Coronary artery (tissue), 2 donors: Measurements from ENCODE around the gene TLR1.
A peak's percentile ranks its signal among the peaks of the same experiment; 100 is the strongest.
"Not testable (repeated sequence)": the region's sequence is repeated elsewhere in the genome, so short reads cannot be mapped to it uniquely, and the experiment has no call there.

Source experiments
- DNase-seq: peaks from one replicate; pipeline ENCODE4 v3.0.0-alpha.2; 2017; ENCODE audit warnings: low spot score
- H3K27ac ChIP-seq, 2 donors: fragments of 200-600 bp; sonication (generic); one replicate each; pipeline ENCODE4 v1.5.1; 2016 to 2019
- H3K4me3 ChIP-seq: fragments of 200-600 bp; sonication (generic); 2 replicates; pipeline ENCODE4 v1.5.1; 2016; ENCODE audit warnings: mild to moderate bottlenecking, moderate library complexity
- TF ChIP-seq, protein P1 (sequence below): fragments of 200-600 bp; sonication (generic); IDR thresholded peaks from one replicate; pipeline ENCODE4 v1.5.1; 2019; ENCODE audit warnings: antibody characterized with exemption

Gene TLR1

DNA sequence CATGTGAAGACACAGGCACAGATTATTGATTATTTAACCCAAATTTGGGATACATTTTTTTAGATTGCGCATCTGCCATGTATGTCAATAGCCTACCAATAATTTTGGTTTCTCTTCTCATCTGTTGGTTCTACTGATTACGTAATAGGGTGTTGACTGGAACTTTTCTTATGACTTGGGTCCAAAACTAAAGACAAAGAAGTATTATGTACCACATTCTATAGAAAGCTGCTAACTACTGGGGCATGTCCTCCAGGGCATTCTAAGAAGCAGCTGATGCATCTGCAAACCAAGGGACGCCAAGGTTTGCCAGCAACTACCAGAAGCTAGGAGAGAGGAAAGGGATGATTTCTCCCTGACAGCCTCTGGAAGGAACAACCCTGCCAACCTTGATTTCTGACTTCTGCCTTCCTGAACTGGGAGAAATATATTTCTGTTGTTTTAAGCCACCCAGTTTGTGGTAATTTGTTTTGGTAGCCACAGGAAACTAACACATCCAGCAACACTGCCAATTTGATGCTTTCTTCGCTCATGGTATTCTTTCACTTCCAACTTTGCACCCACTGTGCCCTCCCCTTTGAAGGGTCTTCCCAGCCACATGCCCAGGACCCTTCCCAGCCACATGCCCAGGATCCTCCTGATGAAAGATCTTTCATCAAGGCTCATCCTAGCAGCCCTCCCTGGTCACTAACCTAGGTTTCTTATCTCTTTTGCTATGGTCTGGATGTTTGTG, 15.9 kb upstream of the TLR1 start:
- no peak overlapping the region for H3K4me3 ChIP-seq
- no peak for DNase-seq
- no peak overlapping the region for H3K27ac ChIP-seq
- TF ChIP-seq, protein P1, sequence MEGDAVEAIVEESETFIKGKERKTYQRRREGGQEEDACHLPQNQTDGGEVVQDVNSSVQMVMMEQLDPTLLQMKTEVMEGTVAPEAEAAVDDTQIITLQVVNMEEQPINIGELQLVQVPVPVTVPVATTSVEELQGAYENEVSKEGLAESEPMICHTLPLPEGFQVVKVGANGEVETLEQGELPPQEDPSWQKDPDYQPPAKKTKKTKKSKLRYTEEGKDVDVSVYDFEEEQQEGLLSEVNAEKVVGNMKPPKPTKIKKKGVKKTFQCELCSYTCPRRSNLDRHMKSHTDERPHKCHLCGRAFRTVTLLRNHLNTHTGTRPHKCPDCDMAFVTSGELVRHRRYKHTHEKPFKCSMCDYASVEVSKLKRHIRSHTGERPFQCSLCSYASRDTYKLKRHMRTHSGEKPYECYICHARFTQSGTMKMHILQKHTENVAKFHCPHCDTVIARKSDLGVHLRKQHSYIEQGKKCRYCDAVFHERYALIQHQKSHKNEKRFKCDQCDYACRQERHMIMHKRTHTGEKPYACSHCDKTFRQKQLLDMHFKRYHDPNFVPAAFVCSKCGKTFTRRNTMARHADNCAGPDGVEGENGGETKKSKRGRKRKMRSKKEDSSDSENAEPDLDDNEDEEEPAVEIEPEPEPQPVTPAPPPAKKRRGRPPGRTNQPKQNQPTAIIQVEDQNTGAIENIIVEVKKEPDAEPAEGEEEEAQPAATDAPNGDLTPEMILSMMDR, result no peak

DNA sequence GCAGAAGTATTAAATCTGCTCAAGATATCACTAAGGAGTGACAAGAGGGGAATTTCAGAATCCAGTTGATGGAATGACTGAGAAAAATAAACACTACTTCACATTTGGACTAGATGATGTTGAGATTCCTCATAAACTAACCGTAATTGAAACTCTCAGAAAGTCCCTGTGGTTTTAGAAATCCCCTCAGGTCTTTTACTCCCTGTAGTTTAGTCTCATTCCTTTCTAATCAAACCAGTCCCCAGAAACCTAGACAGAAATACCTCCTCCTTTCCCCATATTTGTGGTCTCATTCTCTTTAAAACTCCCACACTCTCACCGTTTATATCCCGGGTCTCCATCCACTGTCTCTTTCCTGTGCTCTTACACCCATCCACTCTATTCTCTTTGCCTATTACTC, 15.0 kb upstream of the TLR1 start:
- no peak overlapping the region for H3K27ac ChIP-seq
- DNase-seq, result no peak
- TF ChIP-seq, protein P1, result no peak
- H3K4me3 ChIP-seq, result no peak overlapping the region

DNA sequence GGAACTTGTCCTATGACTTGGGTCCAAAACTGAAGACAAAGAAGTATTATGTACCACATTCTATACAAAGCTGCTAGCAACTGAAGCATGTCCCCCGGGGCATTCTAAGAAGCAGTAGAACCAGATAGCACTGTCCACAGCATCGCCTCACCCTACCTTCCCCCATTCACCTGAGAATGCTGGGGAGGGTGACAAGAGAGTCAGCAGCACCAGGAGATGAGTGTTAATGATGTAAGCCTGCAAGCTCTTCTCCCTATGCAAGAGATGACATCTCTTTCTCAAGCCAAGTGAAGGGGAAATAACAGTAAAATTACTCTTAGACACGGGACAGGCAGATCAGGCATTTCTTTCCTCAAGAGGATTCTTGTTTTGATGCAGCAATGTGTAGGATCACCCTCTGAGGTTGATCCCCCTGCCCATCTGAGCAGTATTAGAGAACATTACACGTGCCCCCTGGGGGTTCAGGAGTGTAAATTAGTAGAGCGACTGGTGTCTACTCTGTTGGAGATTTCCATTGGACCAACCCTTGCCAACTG, 13.9 kb upstream of the TLR1 start:
- TF ChIP-seq, protein P1, result no peak
- DNase-seq, result no peak
- Histone ChIP-seq H3K27ac (no peak overlapping the region), H3K4me3 (no peak overlapping the region)

DNA sequence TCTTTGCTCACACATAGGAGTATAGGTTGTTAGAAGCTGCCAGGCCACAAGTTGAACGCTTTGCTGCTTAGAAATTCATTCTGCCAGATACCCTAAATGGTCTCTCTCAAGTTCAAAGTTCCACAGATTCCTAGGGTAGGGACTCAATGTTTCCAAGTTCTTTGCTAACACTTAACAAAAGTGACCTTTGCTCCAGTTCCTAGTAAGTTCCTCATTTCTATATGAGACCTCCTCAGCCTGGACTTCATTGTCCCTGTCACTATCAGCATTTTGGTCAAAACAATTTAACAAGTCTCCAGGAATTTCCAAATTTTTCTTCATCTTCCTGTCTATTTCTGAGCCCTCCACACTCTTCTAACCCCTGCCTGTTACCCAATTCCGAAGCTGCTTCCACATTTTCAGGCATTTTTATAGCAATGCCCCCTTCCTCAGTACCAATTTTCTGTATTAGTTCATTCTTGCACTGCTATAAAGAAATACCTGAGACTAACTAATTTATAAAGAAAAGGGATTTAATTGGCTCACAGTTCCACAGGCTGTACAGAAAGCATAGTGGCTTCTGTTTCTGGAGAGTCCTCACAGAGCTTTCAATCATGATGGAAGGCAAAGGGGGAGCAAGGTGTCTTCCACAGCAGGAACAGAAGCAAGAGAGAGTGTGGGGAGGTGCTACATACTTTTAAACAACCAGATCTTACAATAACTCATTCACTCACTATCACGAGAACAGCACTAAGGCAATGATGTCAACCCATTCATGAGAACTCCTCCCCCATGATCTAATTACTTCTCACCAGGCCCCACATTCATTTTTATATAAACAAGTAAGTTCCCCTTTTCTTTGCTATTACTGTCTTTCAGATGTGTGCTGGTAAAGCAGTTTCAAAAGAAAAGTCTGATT, 11.5 kb upstream of the TLR1 start:
- Histone ChIP-seq H3K27ac (peak overlapping the region in 1 of 2 donors; percentile 46), H3K4me3 (no peak overlapping the region)
- TF ChIP-seq, protein P1, result no peak
- no peak for DNase-seq

DNA sequence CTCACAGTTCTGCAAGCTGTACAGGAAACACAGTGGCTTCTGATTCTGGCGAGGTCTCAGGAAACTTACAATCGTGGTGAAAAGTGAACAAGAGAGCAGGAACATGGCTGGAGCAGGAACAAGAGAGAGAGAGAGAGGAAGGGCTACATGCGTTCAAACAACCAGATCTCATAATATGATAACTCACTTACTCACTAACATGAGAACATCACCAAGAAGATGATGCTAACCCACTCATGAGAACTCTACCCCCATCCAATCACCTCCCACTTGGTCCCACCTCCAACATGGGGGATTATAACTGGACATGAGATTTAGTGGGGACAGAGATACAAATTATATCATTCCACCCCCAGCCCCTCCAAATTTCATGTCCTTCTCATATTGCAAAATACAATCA, 9.8 kb upstream of the TLR1 start:
- Histone ChIP-seq H3K4me3 (no peak overlapping the region), H3K27ac (peak overlapping the region in 1 of 2 donors; percentile 56)
- DNase-seq, result no peak
- TF ChIP-seq, protein P1, result no peak

DNA sequence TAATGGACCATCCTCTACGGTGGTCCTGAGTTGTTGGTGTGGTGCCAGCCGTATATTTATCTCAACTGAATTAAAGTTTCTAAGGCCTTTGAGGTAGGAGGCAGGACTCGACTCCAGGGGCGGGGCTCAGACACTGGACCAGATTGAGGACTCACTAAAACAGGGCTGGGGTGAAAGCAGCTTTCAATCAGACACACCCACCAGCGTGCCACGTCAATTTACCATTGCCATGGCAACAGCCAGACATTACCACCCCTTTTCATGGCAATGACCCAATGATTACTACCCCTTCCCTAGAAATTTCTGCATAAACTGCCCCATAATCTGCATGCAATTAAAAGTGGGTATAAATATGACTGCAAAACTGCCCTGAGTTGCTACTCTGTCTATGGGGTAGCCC, 6.7 kb upstream of the TLR1 start:
- H3K4me3 ChIP-seq, result no peak overlapping the region
- DNase-seq, result no peak
- no peak overlapping the region for H3K27ac ChIP-seq
- TF ChIP-seq, protein P1, result no peak

DNA sequence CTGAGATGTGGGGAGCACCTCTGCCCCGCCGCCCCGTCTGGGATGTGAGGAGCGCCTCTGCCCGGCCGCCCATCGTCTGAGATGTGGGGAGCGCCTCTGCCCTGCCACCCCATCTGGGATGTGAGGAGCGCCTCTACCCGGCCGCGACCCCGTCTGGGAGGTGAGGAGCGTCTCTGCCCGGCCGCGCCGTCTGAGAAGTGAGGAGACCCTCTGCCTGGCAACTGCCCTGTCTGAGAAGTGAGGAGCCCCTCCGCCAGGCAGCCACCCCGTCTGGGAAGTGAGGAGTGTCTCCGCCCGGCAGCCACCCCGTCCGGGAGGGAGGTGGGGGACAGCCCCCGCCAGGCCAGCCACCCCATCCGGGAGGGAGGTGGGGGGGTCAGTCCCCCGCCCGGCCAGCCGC, 2.9 kb upstream of the TLR1 start:
- not testable (repeated sequence) for H3K27ac ChIP-seq, H3K4me3 ChIP-seq, DNase-seq

DNA sequence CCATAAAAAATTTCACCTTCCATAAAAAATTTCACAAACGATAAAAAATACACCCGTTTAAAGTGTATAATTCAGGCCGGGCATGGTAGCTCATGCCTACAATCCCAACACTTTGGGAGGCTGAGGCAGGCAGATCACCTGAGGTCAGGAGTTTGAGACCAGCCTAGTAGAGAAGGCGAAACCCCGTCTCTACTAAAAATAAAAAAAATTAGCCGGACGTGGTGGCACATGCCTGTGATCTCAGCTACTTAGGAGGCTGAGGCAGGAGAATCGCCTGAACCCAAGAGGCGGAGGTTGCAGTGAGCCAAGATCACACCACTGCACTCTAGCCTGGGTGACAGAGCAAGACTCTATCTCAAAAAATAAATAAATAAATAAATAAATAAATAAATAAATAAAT, 1.7 kb upstream of the TLR1 start:
- H3K4me3 ChIP-seq, DNase-seq: not testable (repeated sequence)
- H3K27ac ChIP-seq, result peak overlapping the region in 1 of 2 donors; percentile 81
